MM.1S (cell line): ENCODE data around the gene STAT5A.

Experiments used
- DNase-seq: peaks from one replicate; pipeline ENCODE4 v3.0.0-alpha.2; 2015
- H2AFZ ChIP-seq: fragments of 300-600 bp; sonication (generic); 2 replicates; pipeline ENCODE4 v1.6.0; 2016; ENCODE audit warnings: antibody characterized with exemption, low read length
- H3F3A ChIP-seq: fragments of 300-600 bp; sonication (generic); 2 replicates; pipeline ENCODE4 v1.6.1; 2016; ENCODE audit warnings: mild to moderate bottlenecking, antibody characterized with exemption, low read length, moderate library complexity, mixed read lengths; ENCODE audit not compliant: insufficient read depth
- H3K27ac ChIP-seq: fragments of 300-600 bp; sonication (generic); 2 replicates; pipeline ENCODE4 v1.5.1; 2016; ENCODE audit warnings: mild to moderate bottlenecking, low read length
- H3K27me3 ChIP-seq: fragments of 300-600 bp; sonication (generic); replicated peaks from 2 replicates; pipeline ENCODE4 v1.6.0; 2016; ENCODE audit warnings: low read length; ENCODE audit not compliant: insufficient read depth
- H3K36me3 ChIP-seq: fragments of 300-600 bp; sonication (generic); replicated peaks from 2 replicates; pipeline ENCODE4 v1.6.1; 2016; ENCODE audit warnings: mild to moderate bottlenecking, low read length, mixed read lengths; ENCODE audit not compliant: insufficient read depth
- H3K4me1 ChIP-seq: fragments of 300-600 bp; sonication (generic); 2 replicates; pipeline ENCODE4 v1.6.1; 2016; ENCODE audit warnings: low read length, mixed read lengths
- H3K4me2 ChIP-seq: fragments of 300-600 bp; sonication (generic); 2 replicates; pipeline ENCODE4 v1.6.0; 2016; ENCODE audit warnings: low read depth, low read length
- H3K4me3 ChIP-seq: fragments of 300-600 bp; sonication (generic); 2 replicates; pipeline ENCODE4 v1.5.1; 2016; ENCODE audit warnings: low read length, mixed read lengths
- H3K79me2 ChIP-seq: fragments of 300-600 bp; sonication (generic); 2 replicates; pipeline ENCODE4 v1.6.1; 2016; ENCODE audit warnings: mixed run types, low read length, mixed read lengths
- H3K9ac ChIP-seq: fragments of 300-600 bp; sonication (generic); 2 replicates; pipeline ENCODE4 v1.6.1; 2016; ENCODE audit warnings: low read length, mixed read lengths
- H3K9me2 ChIP-seq: fragments of 300-600 bp; sonication (generic); replicated peaks from 2 replicates; pipeline ENCODE4 v1.6.1; 2016; ENCODE audit warnings: mild to moderate bottlenecking, low read length, mixed read lengths; ENCODE audit not compliant: insufficient read depth
- H3K9me3 ChIP-seq: fragments of 300-600 bp; sonication (generic); replicated peaks from 2 replicates; pipeline ENCODE4 v1.6.1; 2016; ENCODE audit warnings: mild to moderate bottlenecking, low read length, mixed read lengths; ENCODE audit not compliant: insufficient read depth
- H4K20me1 ChIP-seq: fragments of 300-600 bp; sonication (generic); 2 replicates; pipeline ENCODE4 v1.6.1; 2016; ENCODE audit warnings: mild to moderate bottlenecking, low read length, moderate library complexity, mixed read lengths; ENCODE audit not compliant: insufficient read depth
- CTCF ChIP-seq: fragments of 300-600 bp; sonication (generic); IDR thresholded peaks from 2 replicates; pipeline ENCODE4 v1.5.1; 2016; ENCODE audit warnings: antibody characterized with exemption, low read length, mixed read lengths
- EZH2 ChIP-seq: fragments of 300-600 bp; sonication (generic); optimal IDR thresholded peaks from 2 replicates; pipeline ENCODE3; 2017; ENCODE audit warnings: low read depth, mild to moderate bottlenecking, antibody characterized with exemption, low read length, mixed read lengths
- EZH2phosphoT487 ChIP-seq: fragments of 300-600 bp; sonication (generic); IDR thresholded peaks from 2 replicates; pipeline ENCODE4 v1.6.1; 2018; ENCODE audit warnings: antibody characterized with exemption, low read length

Gene STAT5A

DNA sequence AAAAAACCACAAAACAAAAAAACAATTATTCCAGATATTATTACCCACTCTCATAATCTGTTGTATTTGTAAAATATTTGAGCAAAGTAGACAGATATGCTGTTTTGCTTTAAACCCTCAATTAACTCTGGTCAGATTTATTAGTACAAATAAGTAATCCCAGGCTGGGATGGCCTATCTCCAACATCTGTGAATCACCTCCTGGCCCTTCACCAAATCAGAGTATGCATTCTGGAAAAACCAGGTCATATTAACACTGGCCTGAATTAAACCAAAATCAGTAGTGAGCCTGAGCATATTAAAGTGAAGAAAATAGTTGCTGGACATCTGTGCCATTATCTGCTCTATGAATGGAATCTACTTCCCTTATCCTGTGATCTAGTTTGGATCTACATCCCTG, 58.9 kb downstream of the STAT5A start:
- no peak for DNase-seq
- H3K36me3 ChIP-seq, result no peaks in the 10 kb centered on the region
- H4K20me1 ChIP-seq, result no peaks in the 10 kb centered on the region
- H2AFZ ChIP-seq, result no peak overlapping the region
- H3K9ac ChIP-seq, result no peak overlapping the region
- no peak overlapping the region for H3K27ac ChIP-seq
- no peak overlapping the region for H3K4me2 ChIP-seq
- no peak for TF ChIP-seq EZH2
- no peak for TF ChIP-seq CTCF
- TF ChIP-seq EZH2phosphoT487, result no peak
- no peaks in the 10 kb centered on the region for H3F3A ChIP-seq
- H3K9me3 ChIP-seq, result no peaks in the 10 kb centered on the region
- no peaks in the 10 kb centered on the region for H3K27me3 ChIP-seq
- no peaks in the 10 kb centered on the region for H3K9me2 ChIP-seq
- H3K79me2 ChIP-seq, result no peaks in the 10 kb centered on the region
- H3K4me1 ChIP-seq, result no peaks in the 10 kb centered on the region
- H3K4me3 ChIP-seq, result no peak overlapping the region

DNA sequence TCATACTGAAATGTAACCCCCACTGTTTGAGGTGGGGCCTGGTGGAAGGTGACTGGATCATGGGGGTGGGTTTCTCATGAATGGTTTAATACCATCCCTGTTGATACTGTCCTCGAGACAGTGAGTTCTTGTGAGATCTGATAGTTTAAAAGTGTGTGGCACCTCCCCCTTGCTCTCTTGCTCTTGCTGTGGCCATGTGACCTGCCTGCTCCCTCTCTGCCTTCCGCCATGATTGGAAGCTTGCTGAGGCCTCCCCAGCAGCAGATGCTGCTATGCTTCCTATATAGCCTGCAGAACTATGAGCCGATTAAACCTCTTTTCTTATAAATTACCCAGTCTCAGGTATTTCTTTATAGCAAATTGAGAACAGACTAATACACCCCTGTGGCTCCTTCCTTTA, 59.3 kb downstream of the STAT5A start:
- no peak overlapping the region for H3K4me2 ChIP-seq
- H3K4me3 ChIP-seq, result no peak overlapping the region
- no peak overlapping the region for H2AFZ ChIP-seq
- no peaks in the 10 kb centered on the region for H3K4me1 ChIP-seq
- no peaks in the 10 kb centered on the region for H4K20me1 ChIP-seq
- no peak overlapping the region for H3K27ac ChIP-seq
- no peaks in the 10 kb centered on the region for H3K9me2 ChIP-seq
- H3K36me3 ChIP-seq, result no peaks in the 10 kb centered on the region
- TF ChIP-seq EZH2 (no peak), EZH2phosphoT487 (no peak), CTCF (no peak)
- H3K9me3 ChIP-seq, result no peaks in the 10 kb centered on the region
- no peaks in the 10 kb centered on the region for H3K27me3 ChIP-seq
- DNase-seq, result no peak
- no peaks in the 10 kb centered on the region for H3F3A ChIP-seq
- H3K79me2 ChIP-seq, result 0 out of 2 replicates have a peak, but pooled peaks cover 3% of the 10 kb centered on the region
- no peak overlapping the region for H3K9ac ChIP-seq

- no peaks in the 10 kb centered on the region for H3K4me1 ChIP-seq
- no peak overlapping the region for H3K9ac ChIP-seq
- no peak for DNase-seq
- TF ChIP-seq EZH2phosphoT487, result no peak
- no peak for TF ChIP-seq EZH2
- TF ChIP-seq CTCF, result no peak
- no peaks in the 10 kb centered on the region for H3F3A ChIP-seq
- H3K4me2 ChIP-seq, result no peak overlapping the region
- H4K20me1 ChIP-seq, result no peaks in the 10 kb centered on the region
- H3K36me3 ChIP-seq, result no peaks in the 10 kb centered on the region
- H3K79me2 ChIP-seq, result 0 out of 2 replicates have a peak, but pooled peaks cover 3% of the 10 kb centered on the region
- H2AFZ ChIP-seq, result no peak overlapping the region
- H3K27ac ChIP-seq, result no peak overlapping the region
- H3K9me2 ChIP-seq, result no peaks in the 10 kb centered on the region
- H3K27me3 ChIP-seq, result no peaks in the 10 kb centered on the region
- no peak overlapping the region for H3K4me3 ChIP-seq
- H3K9me3 ChIP-seq, result no peaks in the 10 kb centered on the region
Observed at GRCh38 chr17:42348104-42348503, 59.8 kb downstream of the STAT5A start.
